Endothelial cell (in vitro differentiated cells): Measurements from ENCODE around the gene ADAM17. TPM values are rescaled to one million over a fixed set of nuclear protein-coding genes. Genes with fewer than 3 reads are reported as not detected.
"Not testable (repeated sequence)": the region's sequence is repeated elsewhere in the genome, so short reads cannot be mapped to it uniquely, and the experiment has no call there.

Experiments
- DNase-seq: peaks from one replicate; pipeline ENCODE4 v3.0.0; 2021; ENCODE audit warnings: low spot score
- H3K27ac Mint-ChIP-seq: one replicate; pipeline ENCODE4 v1.8.0; 2021; ENCODE audit warnings: mixed read lengths, inconsistent platforms; ENCODE audit not compliant: unreplicated experiment
- H3K27me3 Mint-ChIP-seq: one replicate; pipeline ENCODE4 v1.8.0; 2021; ENCODE audit warnings: mild to moderate bottlenecking, moderate library complexity, mixed read lengths, inconsistent platforms; ENCODE audit not compliant: unreplicated experiment
- H3K36me3 Mint-ChIP-seq: one replicate; pipeline ENCODE4 v1.8.0; 2021; ENCODE audit warnings: mild to moderate bottlenecking, low read depth, mixed read lengths, inconsistent platforms; ENCODE audit not compliant: unreplicated experiment
- H3K4me1 Mint-ChIP-seq: one replicate; pipeline ENCODE4 v1.8.0; 2021; ENCODE audit warnings: mild to moderate bottlenecking, mixed read lengths, inconsistent platforms; ENCODE audit not compliant: unreplicated experiment
- H3K4me3 Mint-ChIP-seq: one replicate; pipeline ENCODE4 v1.8.0; 2021; ENCODE audit warnings: mild to moderate bottlenecking, mixed read lengths, inconsistent platforms; ENCODE audit not compliant: unreplicated experiment
- H3K9me3 Mint-ChIP-seq: one replicate; pipeline ENCODE4 v1.8.0; 2021; ENCODE audit warnings: mixed read lengths, inconsistent platforms; ENCODE audit not compliant: unreplicated experiment
- total RNA-seq: library from RNA; stranded (reverse); fragmentation: NEBNext Ultra II Directional; extraction: Animal tissue kit (Norgen Biotek cat#: 25700); gene quantifications from one replicate; pipeline ENCODE4 v1.2.1, GENCODE V29; 2021; ENCODE audit not compliant: unreplicated experiment
- TF ChIP-seq, protein P1 (sequence below): fragments of 200-600 bp; sonication (generic); IDR thresholded peaks from one replicate; pipeline ENCODE4 v1.5.0; 2021; ENCODE audit warnings: antibody characterized with exemption; ENCODE audit not compliant: unreplicated experiment

ADAM17 gene
- total RNA-seq, 1 donor from 2014 or later: 39.7 TPM

DNA sequence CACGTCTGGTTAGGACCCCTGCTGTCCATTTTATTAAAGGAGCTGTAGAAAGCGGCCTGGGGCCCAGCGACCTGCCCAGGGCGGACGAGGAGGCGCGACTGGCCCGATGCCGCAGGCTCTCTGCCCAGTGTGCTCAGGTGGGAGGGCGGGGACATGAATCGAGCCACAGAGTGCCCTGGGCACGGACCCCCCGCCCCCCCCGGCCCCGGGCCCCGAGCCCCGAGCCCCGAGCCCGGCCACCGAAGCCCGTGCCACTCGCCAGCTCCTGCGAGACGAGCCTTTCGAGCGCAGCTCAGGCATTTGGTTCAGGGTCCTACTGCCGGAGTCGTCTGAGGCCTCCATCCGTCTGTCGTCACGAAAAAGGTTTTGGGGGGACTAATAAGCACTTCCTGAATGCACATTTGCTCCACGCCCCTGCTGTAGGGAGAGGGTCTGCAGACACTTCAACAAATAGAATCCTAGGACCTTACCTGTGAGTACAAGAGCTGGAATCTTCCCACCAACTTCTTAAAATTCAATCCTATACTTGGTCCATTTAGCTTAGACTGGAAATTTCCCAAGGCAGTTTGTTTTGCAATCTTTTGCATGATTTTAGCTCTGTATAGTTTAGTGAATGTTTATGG lies 602 bp upstream of the ADAM17 start:
- DNase-seq: no peak
- no peaks in the 10 kb centered on the region for H3K9me3 Mint-ChIP-seq
- TF ChIP-seq, protein P1, sequence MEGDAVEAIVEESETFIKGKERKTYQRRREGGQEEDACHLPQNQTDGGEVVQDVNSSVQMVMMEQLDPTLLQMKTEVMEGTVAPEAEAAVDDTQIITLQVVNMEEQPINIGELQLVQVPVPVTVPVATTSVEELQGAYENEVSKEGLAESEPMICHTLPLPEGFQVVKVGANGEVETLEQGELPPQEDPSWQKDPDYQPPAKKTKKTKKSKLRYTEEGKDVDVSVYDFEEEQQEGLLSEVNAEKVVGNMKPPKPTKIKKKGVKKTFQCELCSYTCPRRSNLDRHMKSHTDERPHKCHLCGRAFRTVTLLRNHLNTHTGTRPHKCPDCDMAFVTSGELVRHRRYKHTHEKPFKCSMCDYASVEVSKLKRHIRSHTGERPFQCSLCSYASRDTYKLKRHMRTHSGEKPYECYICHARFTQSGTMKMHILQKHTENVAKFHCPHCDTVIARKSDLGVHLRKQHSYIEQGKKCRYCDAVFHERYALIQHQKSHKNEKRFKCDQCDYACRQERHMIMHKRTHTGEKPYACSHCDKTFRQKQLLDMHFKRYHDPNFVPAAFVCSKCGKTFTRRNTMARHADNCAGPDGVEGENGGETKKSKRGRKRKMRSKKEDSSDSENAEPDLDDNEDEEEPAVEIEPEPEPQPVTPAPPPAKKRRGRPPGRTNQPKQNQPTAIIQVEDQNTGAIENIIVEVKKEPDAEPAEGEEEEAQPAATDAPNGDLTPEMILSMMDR: no peak
- peak overlapping the region; percentile 98 for H3K4me3 Mint-ChIP-seq
- peaks cover 7% of the 10 kb centered on the region for H3K36me3 Mint-ChIP-seq
- peaks cover 7% of the 10 kb centered on the region for H3K27me3 Mint-ChIP-seq
- H3K27ac Mint-ChIP-seq: peak overlapping the region; percentile 99
- peaks cover 23% of the 10 kb centered on the region for H3K4me1 Mint-ChIP-seq

DNA sequence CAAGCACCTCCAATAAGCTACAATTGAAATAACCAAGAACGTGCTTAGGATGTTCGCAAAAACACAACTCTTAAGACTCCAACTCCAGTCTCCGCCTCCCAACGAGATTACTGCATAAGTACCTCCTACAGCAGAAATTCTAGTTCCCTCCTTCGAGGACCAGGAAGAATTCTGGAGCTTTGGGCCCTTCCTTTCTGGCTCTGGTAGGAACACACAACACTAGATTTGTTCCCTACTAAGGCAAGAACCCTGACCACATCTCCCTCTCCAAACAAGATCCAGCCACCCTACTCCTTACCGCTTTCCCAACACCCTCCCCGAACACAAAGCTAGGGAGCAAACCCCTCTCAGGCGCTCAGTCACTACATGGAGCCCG lies 721 bp downstream of the ADAM17 start:
- Mint-ChIP-seq H3K9me3 (no peaks in the 10 kb centered on the region), H3K27ac (peak overlapping the region; percentile 94), H3K4me1 (peaks cover 23% of the 10 kb centered on the region), H3K27me3 (peaks cover 7% of the 10 kb centered on the region), H3K36me3 (peaks cover 7% of the 10 kb centered on the region), H3K4me3 (peak overlapping the region; percentile 98)
- TF ChIP-seq, protein P1: no peak
- DNase-seq: peak; percentile 21

DNA sequence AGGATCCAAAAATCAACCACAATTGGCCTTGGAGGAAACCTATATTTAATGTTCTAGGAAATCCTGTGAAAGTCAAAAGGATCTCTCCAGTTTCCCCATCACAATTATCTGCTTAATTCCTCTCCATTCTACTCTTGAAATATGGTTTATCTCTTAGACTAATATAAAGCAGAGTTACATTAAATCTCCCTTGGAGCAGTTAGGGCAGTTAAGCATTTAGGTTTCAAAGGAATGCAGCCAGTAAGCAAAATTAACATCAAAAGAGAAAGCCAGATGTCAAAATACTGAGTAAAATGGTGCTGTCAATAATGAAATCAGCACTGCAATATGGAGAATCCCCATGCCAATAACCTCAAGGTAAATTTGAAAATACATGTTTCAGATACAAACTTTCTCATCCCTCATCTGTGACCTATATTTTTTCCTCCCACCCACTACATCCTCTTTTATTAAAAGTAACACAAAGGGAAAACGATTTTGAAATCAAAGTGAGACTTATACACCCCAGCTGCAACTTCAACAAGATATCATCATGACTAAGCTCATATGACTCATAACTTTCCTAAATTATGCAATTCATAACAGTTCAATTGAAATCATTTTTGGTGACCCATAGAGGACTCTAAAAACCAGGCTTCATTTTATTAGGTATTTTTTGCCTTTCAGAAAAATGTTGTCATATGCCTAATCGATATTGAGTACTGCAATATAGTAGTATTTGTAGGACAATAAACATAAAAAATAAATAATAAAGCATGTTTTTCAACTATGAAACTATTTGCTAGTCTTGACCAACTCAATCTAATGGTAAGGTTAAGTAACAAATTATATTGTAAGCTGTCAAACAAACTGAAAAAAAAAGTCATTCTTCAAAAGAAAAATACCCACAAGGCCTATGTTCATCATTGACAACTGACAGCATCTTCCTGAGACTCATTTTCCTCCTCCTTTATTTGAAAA lies 3.1 kb downstream of the ADAM17 start:
- Mint-ChIP-seq H3K4me1 (peaks cover 25% of the 10 kb centered on the region), H3K4me3 (no peak overlapping the region), H3K36me3 (peaks cover 4% of the 10 kb centered on the region), H3K27ac (peak overlapping the region; percentile 14), H3K27me3 (peaks cover 6% of the 10 kb centered on the region), H3K9me3 (no peaks in the 10 kb centered on the region)
- no peak for DNase-seq
- TF ChIP-seq, protein P1: no peak

DNA sequence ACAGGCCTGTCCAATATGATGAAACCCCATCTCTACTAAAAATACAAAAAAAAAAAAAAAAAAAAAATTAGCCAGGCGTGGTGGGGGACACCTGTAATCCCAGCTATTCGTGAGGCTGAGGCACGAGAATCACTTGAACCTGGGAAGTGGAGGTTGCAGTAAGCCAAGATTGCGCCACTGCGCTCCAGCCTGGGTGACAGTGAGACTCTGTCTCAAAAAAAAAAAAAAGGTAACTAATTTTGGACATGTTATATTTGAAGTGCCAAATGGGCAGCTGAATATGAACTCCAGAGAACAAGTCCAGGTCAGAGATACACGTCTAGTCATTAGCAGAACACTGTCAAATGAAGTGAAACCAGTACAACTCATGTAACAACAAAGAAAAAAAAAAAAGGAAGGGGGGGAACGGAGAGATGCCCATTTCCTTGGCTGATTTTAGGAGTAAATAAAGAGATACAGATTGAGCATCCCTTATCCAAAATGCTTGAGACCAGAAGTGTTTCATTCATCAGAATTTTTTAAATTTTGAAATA lies 4.7 kb downstream of the ADAM17 start:
- not testable (repeated sequence) for H3K27me3 Mint-ChIP-seq, H3K27ac Mint-ChIP-seq

DNA sequence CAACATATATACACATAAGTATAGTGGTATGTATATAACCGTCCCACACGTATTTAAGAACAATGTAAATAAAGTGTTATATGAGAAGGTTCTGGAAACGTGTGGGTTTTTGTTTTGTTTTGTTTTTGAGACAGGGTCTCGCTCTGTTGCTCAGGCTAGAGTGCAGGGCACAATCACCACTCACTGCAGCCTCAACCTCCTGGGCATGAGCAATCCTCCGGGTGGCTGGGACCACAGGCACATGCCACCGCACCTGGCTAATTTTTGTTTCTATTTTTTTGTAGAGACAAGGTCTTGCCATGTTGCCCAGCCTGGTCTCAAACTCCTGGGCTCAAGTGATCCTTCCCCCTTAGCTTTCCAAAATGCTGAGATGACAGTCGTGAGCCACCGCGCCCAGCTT lies 6.2 kb downstream of the ADAM17 start:
- Mint-ChIP-seq H3K27me3 (no peaks in the 10 kb centered on the region), H3K4me1 (peaks cover 13% of the 10 kb centered on the region), H3K9me3 (no peaks in the 10 kb centered on the region), H3K36me3 (no peaks in the 10 kb centered on the region), H3K4me3 (no peak overlapping the region), H3K27ac (no peak overlapping the region)
- TF ChIP-seq, protein P1: no peak
- no peak for DNase-seq

More for the DNA sequence above, 4.7 kb downstream of the ADAM17 start:
- not testable (repeated sequence) for DNase-seq, H3K36me3 Mint-ChIP-seq, H3K9me3 Mint-ChIP-seq, H3K4me3 Mint-ChIP-seq
- H3K4me1 Mint-ChIP-seq: peaks cover 23% of the 10 kb centered on the region
